Stimulated activated naive CD8-positive, alpha-beta T cell treated with anti-CD3 and anti-CD28 coated beads, Interleukin-15, Interleukin-2, amounts not matched to agents 100 ng/mL and 50 ng/mL, for 24 hours (primary cell): ENCODE measurements around the gene COX14.

Experiments
- H3K27ac Mint-ChIP-seq: one replicate; pipeline ENCODE4 v1.8.0; 2021; ENCODE audit warnings: mild to moderate bottlenecking, mixed read lengths
- H3K27me3 Mint-ChIP-seq: one replicate; pipeline ENCODE4 v1.8.0; 2021; ENCODE audit warnings: mixed read lengths
- H3K36me3 Mint-ChIP-seq: one replicate; pipeline ENCODE4 v1.8.0; 2021; ENCODE audit warnings: low read depth, mixed read lengths
- H3K4me1 Mint-ChIP-seq: one replicate; pipeline ENCODE4 v1.8.0; 2021; ENCODE audit warnings: low read depth, mixed read lengths
- H3K4me3 Mint-ChIP-seq: one replicate; pipeline ENCODE4 v1.8.0; 2021; ENCODE audit warnings: mild to moderate bottlenecking, mixed read lengths
- H3K9me3 Mint-ChIP-seq: one replicate; pipeline ENCODE4 v1.8.0; 2021; ENCODE audit warnings: mixed read lengths

The COX14 gene

DNA sequence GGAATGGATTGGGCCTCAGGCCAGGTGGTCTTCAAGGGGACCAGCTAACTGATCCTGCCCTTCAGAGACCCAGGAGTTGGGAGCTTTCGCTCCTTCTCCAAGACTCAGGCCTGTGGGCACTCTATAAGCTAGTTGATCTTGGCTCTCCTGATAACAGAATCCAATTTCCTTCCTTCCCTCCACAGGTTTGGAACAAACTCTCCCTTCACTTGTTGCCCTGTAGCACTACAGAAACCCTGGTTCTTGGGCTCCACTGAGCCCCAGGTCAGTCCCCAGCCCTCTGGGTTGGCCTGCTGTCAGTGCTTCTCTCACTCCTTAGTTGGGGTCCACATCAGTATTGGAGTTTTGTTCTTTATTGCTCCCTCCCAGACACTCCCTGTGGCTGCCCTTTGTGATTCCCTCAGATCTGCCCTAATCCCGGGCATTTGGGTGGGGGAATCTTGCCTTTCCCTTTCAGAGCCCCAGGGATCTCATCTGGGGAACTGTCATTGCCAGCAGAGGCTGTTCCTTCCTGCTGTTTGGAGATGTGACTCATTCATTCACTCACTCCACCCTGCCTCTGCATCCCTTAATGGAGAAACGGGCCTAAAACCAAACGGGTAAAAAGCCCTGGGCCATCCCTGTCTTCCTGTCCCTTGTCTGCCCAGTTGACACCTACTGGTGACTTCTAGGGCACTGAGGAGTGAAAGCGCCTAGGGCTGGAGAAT lies 12.6 kb upstream of the COX14 start:
- H3K27ac Mint-ChIP-seq, result no peak overlapping the region

DNA sequence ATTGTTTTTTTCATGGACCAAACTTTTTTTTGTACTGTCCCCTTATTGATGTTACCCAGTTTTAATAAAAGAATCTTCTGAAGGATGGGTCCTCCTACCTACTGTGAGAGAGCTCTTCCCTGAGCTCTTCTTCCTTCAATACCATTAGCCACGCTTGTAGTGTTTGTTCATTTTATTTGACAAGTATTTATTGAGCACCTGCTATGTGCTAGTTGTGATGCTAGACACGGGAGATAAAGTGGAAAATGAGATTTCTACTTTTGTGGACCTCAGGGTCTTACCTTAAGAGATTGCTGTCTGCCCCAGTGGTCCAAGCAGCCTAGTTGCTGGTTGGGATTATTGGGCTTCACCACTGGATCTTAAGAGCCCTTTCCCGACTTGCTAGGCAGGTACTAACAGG lies 11.5 kb upstream of the COX14 start:
- Mint-ChIP-seq H3K36me3 (peaks cover 57% of the 10 kb centered on the region), H3K4me3 (no peak overlapping the region), H3K27ac (no peak overlapping the region), H3K4me1 (no peaks in the 10 kb centered on the region), H3K9me3 (no peaks in the 10 kb centered on the region), H3K27me3 (no peaks in the 10 kb centered on the region)

More for the DNA sequence above, 12.6 kb upstream of the COX14 start:
- no peaks in the 10 kb centered on the region for H3K4me1 Mint-ChIP-seq
- no peak overlapping the region for H3K4me3 Mint-ChIP-seq
- H3K27me3 Mint-ChIP-seq, result no peaks in the 10 kb centered on the region
- H3K36me3 Mint-ChIP-seq, result peaks cover 67% of the 10 kb centered on the region
- H3K9me3 Mint-ChIP-seq, result no peaks in the 10 kb centered on the region

DNA sequence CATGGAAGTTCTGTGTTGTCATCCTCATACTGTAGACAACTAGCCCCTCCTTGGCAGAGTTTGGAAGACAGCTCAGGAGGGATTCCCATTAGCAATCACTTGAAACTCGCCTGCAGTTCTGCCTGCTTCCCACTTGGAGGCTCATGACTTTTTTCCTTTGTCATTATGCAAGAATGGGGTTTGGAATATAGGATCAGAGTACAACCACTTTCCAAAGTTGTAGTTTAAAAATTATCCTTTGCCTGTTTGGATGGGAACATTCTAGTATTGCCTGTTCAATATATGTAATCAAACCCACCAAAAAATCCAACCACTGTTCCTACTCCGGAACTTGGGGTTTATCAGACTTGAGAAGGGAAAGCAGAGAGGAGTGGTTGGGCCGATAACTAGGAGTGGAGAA lies 10.4 kb upstream of the COX14 start:
- H3K9me3 Mint-ChIP-seq, result no peaks in the 10 kb centered on the region
- H3K27ac Mint-ChIP-seq, result no peak overlapping the region
- no peaks in the 10 kb centered on the region for H3K27me3 Mint-ChIP-seq
- H3K4me1 Mint-ChIP-seq, result no peaks in the 10 kb centered on the region
- H3K4me3 Mint-ChIP-seq, result no peak overlapping the region
- H3K36me3 Mint-ChIP-seq, result peaks cover 46% of the 10 kb centered on the region

DNA sequence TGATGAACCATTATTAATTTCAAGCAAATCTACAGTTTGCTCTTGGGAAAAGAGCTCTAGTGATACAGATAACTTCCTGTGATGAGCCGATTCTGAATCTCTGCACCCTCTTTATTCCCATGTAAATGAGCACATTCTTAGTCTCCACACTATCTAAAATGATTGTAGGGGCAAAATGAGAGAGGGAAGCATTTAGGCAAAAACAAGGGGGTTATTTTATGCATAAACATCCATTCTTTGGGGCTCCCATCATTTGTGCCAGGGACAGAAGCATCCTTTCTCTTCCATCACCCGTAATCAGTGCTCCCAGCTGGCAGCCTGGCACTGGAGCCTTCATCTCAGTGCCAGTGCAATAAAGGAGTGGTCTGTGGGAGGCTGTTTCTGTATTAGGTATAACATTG lies 9.9 kb upstream of the COX14 start:
- H3K9me3 Mint-ChIP-seq, result no peaks in the 10 kb centered on the region
- H3K27me3 Mint-ChIP-seq, result no peaks in the 10 kb centered on the region
- no peaks in the 10 kb centered on the region for H3K4me1 Mint-ChIP-seq
- no peak overlapping the region for H3K27ac Mint-ChIP-seq
- H3K4me3 Mint-ChIP-seq, result no peak overlapping the region
- H3K36me3 Mint-ChIP-seq, result peaks cover 42% of the 10 kb centered on the region

DNA sequence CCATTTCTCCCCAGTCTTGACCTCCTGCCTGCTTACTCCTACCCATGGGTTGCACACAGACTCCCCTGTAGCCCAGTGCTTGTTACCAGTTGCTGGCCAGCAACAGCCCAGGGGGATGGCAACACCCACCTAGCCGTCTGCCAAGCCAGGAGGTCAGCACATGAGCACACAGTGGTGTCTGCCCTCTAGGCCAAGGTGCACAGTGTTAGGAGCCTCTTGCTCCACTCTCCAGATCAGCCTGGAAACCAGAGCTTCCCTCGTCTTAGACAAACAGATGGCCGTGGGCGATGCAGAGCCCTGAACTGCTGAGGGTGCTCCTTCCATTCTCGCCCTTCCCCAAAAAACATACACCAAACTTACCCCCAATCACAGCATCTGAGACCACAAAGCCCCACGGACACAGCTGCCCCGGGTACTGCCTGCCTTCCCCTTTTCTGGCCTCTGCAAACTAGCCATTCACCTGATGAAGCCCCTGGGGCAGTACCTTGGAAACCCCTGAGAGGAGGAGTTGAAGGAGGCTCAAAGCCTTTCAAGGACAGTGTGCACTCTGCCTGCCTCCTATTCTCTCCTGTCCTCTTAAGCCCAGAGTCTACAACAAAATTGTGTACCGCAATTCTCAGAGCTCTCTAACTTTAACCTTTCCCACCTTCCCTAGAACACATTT lies 9.3 kb upstream of the COX14 start:
- H3K27ac Mint-ChIP-seq, result no peak overlapping the region
- no peaks in the 10 kb centered on the region for H3K27me3 Mint-ChIP-seq
- no peaks in the 10 kb centered on the region for H3K4me1 Mint-ChIP-seq
- H3K9me3 Mint-ChIP-seq, result no peaks in the 10 kb centered on the region
- H3K36me3 Mint-ChIP-seq, result peaks cover 35% of the 10 kb centered on the region
- H3K4me3 Mint-ChIP-seq, result no peak overlapping the region

DNA sequence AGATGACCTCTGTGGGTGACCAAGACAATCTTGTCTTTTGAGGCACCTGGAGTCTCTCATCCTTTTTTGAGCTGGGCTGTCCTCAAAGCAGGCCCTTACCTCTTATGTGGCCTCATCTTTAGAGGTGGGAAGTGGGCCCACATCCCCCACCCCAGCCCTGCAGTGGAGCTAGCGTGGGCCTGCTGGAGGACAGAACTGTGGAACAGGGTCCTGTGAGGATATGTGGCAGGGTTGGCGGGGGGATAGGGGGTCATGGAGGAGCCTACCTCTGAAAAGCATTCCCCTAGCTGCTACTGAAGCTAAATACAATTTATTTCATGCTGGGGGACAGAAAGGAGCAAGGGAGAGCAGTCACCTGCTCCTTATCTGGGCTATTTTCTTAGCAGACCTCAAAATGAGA lies 8.7 kb upstream of the COX14 start:
- H3K27ac Mint-ChIP-seq, result no peak overlapping the region
- H3K4me1 Mint-ChIP-seq, result peaks cover under 1% of the 10 kb centered on the region
- peaks cover 29% of the 10 kb centered on the region for H3K36me3 Mint-ChIP-seq
- H3K27me3 Mint-ChIP-seq, result no peaks in the 10 kb centered on the region
- H3K4me3 Mint-ChIP-seq, result no peak overlapping the region
- no peaks in the 10 kb centered on the region for H3K9me3 Mint-ChIP-seq

DNA sequence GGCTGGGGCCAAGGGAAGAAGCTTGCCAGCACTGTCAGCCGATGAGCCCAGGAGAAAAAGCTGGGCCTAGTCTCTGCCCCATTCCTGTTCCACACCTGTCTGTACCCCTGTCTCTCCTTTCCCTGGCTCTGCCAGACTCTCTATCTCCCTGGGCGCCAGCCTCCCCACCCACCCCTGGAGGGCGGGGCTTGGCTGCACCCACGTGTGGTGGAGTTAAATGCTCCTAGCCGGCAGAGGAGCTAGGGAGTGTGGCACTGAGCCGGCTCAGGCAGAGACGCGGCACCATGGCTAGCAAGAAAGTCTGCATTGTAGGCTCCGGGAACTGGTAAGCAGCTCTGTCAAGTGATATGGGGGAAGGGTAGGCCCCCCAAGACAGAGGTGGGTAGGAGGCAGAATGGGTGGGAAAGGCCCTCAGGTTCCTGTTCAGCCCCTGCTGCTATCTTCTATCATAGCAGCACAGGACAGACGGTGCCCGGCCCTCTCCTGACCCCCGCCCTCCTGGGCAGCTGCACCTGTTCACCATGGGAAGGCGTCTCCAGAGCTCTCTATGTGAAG lies 8.2 kb upstream of the COX14 start, which contains the start of gene GPD1:
GPD1 (plus strand) TSS at position 242 of the 555 bp plus-strand sequence; CDS start at position 285, 43 bp downstream.
- H3K27me3 Mint-ChIP-seq, result no peaks in the 10 kb centered on the region
- no peak within 1 kb of the TSS for H3K27ac Mint-ChIP-seq
- no peaks in the 10 kb centered on the region for H3K9me3 Mint-ChIP-seq
- H3K36me3 Mint-ChIP-seq, result peaks cover 25% of the 10 kb centered on the region
- peaks cover 5% of the 10 kb centered on the region for H3K4me1 Mint-ChIP-seq
- H3K4me3 Mint-ChIP-seq, result no peak within 1 kb of the TSS

DNA sequence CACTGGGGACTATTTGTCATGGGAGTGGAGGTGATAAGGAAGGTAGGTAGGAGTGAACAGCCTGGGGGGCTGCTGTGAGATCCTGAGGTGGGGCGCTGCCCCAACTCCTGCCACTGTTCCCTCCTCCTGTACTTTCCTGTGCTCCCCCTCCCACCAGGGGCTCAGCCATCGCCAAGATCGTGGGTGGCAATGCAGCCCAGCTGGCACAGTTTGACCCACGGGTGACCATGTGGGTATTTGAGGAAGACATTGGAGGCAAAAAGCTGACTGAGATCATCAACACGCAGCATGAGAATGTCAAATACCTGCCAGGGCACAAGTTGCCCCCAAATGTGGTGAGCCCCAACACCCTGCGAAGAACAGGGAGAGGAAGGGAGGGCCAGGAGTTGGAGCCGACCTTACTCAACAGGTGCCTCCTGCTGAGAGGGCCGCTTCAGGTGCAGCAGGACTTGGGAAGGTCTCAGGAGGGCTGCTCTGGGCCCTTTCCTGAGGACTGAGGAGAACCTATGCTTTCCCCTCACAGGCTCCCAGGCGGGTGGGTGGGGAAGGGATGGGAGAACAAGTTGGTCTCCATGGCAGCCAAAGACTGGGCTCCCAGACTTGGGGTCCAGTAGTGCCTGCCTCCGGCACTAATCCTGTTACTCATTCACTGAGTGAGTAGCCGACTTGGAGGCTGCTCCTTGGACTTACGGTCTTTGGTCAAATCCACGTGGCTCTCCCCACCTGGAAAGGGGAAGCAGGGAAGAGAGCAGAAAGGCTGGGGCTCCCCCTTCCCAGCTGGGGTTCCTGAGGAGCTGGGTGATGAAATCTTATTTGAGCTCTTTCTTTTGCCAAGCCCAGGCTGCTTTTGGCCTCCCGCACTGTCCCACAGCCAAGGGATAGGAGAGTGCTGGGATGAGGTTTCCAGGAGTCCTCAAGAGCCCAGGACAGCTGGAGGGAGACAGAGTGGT lies 7.3 kb upstream of the COX14 start:
- H3K27me3 Mint-ChIP-seq, result no peaks in the 10 kb centered on the region
- H3K9me3 Mint-ChIP-seq, result no peaks in the 10 kb centered on the region
- peaks cover 8% of the 10 kb centered on the region for H3K4me1 Mint-ChIP-seq
- peaks cover 17% of the 10 kb centered on the region for H3K36me3 Mint-ChIP-seq
- no peak overlapping the region for H3K27ac Mint-ChIP-seq
- no peak overlapping the region for H3K4me3 Mint-ChIP-seq

DNA sequence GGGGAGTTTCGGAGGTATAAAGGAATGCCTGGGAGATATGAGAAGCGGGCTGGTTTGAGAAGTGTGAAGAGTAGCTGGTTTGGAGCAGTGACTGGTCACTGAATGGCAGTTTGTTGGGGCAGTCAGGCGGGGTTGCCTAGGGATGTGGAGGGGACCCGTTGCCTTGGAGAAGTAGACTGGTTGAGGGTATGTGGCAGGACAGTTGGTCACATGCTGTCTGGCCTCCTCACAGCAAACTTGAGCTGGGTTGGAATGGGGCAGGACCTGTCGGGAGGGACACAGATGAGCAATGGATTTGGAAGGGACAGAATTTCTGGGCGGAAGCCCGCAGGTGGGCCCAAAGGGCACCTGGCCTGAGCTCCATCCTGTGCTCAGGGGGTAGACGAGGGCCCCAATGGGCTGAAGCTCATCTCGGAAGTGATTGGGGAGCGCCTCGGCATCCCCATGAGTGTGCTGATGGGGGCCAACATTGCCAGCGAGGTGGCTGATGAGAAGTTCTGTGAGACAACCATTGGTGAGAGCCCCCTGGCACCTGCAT lies 6.1 kb upstream of the COX14 start:
- H3K27ac Mint-ChIP-seq, result no peak overlapping the region
- no peaks in the 10 kb centered on the region for H3K9me3 Mint-ChIP-seq
- H3K4me3 Mint-ChIP-seq, result no peak overlapping the region
- H3K4me1 Mint-ChIP-seq, result peaks cover 18% of the 10 kb centered on the region
- no peaks in the 10 kb centered on the region for H3K27me3 Mint-ChIP-seq
- peaks cover 7% of the 10 kb centered on the region for H3K36me3 Mint-ChIP-seq

DNA sequence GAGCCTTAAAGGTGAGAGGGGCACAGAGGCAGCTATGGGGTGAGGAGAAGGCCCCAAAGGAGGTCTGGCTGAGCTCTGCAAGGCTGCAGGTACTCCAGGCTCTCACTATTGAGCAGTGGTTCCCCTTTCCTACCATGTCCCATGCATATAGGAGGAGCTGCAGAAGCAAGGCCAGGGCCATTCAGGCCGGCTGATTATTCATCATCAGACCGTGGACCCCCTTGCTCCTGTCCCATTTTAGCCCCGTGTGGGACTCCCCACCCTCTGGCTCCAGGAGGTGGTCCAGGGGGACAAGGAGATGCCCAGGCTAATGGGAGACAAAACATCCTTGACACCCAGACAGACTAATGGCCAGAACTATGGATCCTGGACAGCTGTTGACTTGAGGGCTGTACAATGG lies 5.1 kb upstream of the COX14 start:
- H3K9me3 Mint-ChIP-seq, result no peaks in the 10 kb centered on the region
- no peak overlapping the region for H3K4me3 Mint-ChIP-seq
- peaks cover under 1% of the 10 kb centered on the region for H3K36me3 Mint-ChIP-seq
- no peak overlapping the region for H3K27ac Mint-ChIP-seq
- peaks cover 24% of the 10 kb centered on the region for H3K4me1 Mint-ChIP-seq
- no peaks in the 10 kb centered on the region for H3K27me3 Mint-ChIP-seq

DNA sequence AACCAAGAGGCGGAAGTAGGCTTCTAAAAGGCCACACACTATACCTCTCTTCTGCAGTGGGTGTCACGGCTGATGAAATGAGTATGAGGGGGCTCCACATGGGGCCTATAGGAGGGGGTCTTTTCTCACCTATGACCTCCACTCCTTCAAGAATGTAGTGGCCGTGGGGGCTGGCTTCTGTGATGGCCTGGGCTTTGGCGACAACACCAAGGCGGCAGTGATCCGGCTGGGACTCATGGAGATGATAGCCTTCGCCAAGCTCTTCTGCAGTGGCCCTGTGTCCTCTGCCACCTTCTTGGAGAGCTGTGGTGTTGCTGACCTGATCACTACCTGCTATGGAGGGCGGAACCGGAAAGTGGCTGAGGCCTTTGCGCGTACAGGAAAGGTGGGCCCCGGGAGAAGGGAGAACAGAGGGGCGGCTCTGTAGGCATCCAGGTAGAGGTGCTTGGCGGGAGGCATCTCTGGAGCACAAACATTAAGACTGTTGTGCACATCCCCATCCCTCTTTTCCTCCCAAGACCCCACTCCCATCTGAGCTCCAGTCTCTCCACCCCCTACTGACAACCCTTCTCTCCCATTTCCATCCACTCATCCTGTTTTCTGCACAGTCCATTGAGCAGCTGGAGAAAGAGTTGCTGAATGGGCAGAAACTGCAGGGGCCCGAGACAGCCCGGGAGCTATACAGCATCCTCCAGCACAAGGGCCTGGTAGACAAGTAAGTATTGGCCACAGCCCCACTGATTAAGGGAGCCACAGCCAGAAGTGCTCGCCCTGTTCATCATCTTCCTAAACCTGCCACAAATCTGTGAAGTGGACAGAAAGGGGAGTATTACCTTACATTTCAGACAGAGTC lies 4.4 kb upstream of the COX14 start:
- H3K36me3 Mint-ChIP-seq, result no peaks in the 10 kb centered on the region
- peaks cover 26% of the 10 kb centered on the region for H3K4me1 Mint-ChIP-seq
- H3K9me3 Mint-ChIP-seq, result no peaks in the 10 kb centered on the region
- no peak overlapping the region for H3K4me3 Mint-ChIP-seq
- no peaks in the 10 kb centered on the region for H3K27me3 Mint-ChIP-seq
- no peak overlapping the region for H3K27ac Mint-ChIP-seq

DNA sequence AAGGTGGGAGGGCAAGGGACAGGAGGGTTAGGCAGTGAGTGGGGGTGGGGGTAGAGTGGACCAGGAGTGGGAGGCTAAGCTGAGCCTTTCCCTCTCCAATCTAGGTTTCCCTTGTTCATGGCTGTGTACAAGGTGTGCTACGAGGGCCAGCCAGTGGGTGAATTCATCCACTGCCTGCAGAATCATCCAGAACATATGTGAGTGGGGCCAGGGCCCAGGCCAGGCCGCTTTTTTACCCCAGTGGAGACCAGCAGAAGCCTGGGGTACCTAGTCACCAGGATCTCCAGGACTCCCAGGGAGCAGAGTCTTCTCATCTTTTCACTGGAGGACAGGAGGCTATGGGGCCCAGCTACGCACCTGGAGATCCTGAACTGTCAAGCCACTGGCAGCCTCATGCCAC lies 2.7 kb upstream of the COX14 start:
- H3K4me1 Mint-ChIP-seq, result peaks cover 38% of the 10 kb centered on the region
- H3K27me3 Mint-ChIP-seq, result no peaks in the 10 kb centered on the region
- H3K9me3 Mint-ChIP-seq, result no peaks in the 10 kb centered on the region
- no peak overlapping the region for H3K4me3 Mint-ChIP-seq
- H3K36me3 Mint-ChIP-seq, result peaks cover under 1% of the 10 kb centered on the region
- H3K27ac Mint-ChIP-seq, result peak overlapping the region; percentile 36

DNA sequence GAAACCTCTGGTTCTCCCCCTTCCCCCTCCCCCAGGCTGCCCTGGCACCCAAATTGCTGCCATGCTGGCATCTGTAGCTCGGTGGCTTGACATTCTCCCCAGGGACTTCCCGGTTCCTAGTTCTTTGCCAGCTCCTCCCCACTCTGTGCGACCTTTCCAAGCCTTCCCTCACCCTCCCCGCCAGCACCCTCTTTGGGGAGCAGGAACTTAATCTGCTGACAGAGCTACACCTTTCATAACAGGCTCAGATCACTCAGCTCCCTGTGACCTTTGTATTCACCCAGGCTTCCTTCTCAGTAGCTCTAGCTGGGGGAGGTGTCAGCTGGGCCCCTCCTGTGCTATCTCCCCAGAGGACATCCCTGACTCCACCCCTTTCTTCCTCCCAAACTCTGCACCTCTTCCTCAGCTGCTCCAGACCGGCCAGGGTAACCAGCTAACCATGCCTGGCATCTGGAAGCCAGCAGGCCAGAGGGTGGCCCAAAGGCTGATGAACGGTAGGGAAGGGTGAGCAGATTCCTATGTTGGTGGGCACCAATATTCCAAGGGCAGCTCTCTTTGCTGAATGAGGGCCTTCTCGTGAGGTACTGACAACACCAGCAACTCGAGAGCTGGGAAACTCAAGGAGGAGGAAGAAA lies 1.8 kb upstream of the COX14 start:
- peak overlapping the region; percentile 42 for H3K4me3 Mint-ChIP-seq
- H3K4me1 Mint-ChIP-seq, result peaks cover 41% of the 10 kb centered on the region
- peak overlapping the region; percentile 78 for H3K27ac Mint-ChIP-seq
- no peaks in the 10 kb centered on the region for H3K9me3 Mint-ChIP-seq
- H3K27me3 Mint-ChIP-seq, result no peaks in the 10 kb centered on the region
- H3K36me3 Mint-ChIP-seq, result peaks cover 4% of the 10 kb centered on the region
